Upper lobe of left lung (tissue), 4 donors: ENCODE results near the gene PGLYRP1.

ENCODE experiments used
- CTCF ChIP-seq, 6 experiments: fragments of 450-650 bp in 4 of 6; fragments of 200-600 bp in 2 of 6; sonication (generic) in 2 of 6; IDR thresholded peaks; one replicate each; pipeline ENCODE4 v1.5.1; 2016 to 2019; ENCODE audit warnings: antibody characterized with exemption in 6 of 6
- POLR2AphosphoS5 ChIP-seq, 2 donors: sonication (generic); formaldehyde crosslinking; IDR thresholded peaks; one replicate each; pipeline ENCODE4 v1.5.1; 2017; ENCODE audit warnings: antibody characterized with exemption in 2 of 2

DNA sequence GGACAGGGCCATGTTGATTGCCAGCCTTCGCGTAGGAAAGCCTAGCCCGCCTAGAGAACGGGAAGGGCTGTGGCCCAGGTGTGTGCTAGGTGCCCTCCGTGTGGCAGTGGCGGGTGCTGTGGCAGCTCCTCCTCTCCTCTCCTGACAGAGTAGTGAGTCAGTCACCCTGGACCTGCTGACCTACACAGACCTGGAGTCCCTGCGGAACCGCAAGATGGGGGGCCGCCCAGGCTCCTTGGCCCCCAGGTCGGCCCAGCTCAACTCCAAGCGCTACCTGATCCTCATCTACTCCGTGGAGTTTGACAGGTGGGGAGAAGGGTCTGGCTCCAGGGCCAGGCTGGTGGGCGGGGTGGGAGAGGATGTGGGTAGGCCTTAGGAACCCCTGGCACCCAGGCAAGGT is 16.4 kb downstream of the PGLYRP1 start:
- TF ChIP-seq CTCF (IDR thresholded peaks at IDR 0.05) (no peak), POLR2AphosphoS5 (IDR thresholded peaks at IDR 0.05) (no peak)
